Measurements from ENCODE around the gene CACNG3. TPM values are rescaled to one million over a fixed set of nuclear protein-coding genes. Genes with fewer than 3 reads are reported as not detected.

Gene CACNG3
- total and polyA plus RNA-seq, 10 donors, result not detected

DNA sequence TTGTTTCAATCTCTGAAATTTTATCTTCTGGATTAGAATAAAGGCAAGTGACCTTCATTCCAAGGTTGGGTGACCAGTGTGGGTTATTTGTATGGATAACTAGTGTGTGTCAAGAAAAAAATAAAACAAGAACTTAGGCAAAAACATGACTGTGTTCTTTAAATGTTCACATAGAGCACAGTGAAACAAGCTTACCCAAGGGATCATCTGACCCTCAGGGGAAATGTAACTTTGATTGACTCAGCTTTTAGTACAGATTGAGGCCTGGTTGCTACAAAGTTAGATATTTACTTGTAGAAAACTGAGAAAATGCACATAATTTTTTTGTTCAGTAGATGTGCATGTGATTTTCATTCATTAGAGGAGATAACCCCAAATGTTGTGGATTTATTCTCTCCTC, 6.7 kb downstream of the CACNG3 start:
- intact Hi-C loops (cut with DNase I; ENCODE audit: low total_unique reads), result no loop called here
- Histone ChIP-seq H3K27me3 (replicated peaks in 1 of 7) (peaks cover 0 to 61% (median 7%) of the 10 kb centered on the region in 7 donors), H3K9me3 (peaks cover 0 to 8% (median 0%) of the 10 kb centered on the region in 8 donors), H3K4me3 (no peak overlapping the region), H3K27ac (no peak overlapping the region), H3K4me1 (no peaks in the 10 kb centered on the region), H3K36me3 (no peaks in the 10 kb centered on the region)
- TF ChIP-seq POLR2AphosphoS5 (IDR thresholded peaks at IDR 0.05) (no peak), POLR2A (IDR thresholded peaks at IDR 0.05) (no peak)
- TF ChIP-seq, protein P1, sequence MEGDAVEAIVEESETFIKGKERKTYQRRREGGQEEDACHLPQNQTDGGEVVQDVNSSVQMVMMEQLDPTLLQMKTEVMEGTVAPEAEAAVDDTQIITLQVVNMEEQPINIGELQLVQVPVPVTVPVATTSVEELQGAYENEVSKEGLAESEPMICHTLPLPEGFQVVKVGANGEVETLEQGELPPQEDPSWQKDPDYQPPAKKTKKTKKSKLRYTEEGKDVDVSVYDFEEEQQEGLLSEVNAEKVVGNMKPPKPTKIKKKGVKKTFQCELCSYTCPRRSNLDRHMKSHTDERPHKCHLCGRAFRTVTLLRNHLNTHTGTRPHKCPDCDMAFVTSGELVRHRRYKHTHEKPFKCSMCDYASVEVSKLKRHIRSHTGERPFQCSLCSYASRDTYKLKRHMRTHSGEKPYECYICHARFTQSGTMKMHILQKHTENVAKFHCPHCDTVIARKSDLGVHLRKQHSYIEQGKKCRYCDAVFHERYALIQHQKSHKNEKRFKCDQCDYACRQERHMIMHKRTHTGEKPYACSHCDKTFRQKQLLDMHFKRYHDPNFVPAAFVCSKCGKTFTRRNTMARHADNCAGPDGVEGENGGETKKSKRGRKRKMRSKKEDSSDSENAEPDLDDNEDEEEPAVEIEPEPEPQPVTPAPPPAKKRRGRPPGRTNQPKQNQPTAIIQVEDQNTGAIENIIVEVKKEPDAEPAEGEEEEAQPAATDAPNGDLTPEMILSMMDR (IDR thresholded peaks at IDR 0.05 in 8 of 11, conservative IDR thresholded peaks at IDR 0.05 in 3 of 11), result no peak
- DNase-seq, result no peak

DNA sequence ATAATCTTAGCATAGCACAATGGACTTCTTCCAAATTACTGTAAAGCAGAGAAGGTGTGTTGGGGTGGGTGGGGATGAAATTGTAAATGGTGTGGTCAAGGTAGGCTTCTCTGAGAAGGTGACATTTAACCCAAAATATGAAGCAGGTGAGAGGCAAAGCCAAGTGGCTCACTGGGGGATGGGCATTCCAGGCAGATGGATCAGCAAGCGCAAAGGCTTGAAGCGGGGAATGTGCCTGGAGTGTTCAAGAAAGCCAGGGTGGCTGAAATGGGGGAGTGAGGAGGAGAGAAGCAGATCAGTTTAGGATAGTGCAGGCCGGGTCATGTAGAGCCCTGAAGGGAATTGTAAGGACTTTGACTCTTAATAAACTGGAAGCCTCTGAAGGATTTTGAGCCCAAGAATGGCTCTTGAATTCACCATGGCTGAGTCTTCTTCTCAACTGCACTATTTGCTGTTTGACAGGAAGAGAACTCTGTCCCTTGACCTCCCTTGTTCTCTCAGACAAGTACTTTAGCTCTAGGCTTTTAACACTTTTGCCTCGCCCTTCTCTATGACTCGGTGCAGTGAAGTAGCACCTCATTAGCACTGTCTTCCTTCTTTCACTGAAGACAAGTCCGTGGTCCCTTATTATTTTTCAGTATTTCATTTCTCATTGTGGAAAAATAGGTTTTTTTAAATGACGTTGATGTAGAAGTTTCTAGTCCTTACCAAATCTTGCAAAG, 14.7 kb downstream of the CACNG3 start:
- Histone ChIP-seq H3K36me3 (no peaks in the 10 kb centered on the region), H3K27ac (no peak overlapping the region), H3K4me3 (no peak overlapping the region), H3K9me3 (peaks cover 0 to 3% (median 0%) of the 10 kb centered on the region in 8 donors), H3K27me3 (replicated peaks in 1 of 7) (peaks cover 0 to 41% (median 0%) of the 10 kb centered on the region in 7 donors), H3K4me1 (no peaks in the 10 kb centered on the region)
- intact Hi-C loops (cut with DNase I; ENCODE audit: low total_unique reads), result no loop called here
- WGBS, 5 donors, result 74 to 80% (median 76%) methylated on average over 7 of the region's 7 CpGs
- TF ChIP-seq, protein P1 (IDR thresholded peaks at IDR 0.05 in 8 of 11, conservative IDR thresholded peaks at IDR 0.05 in 3 of 11), result no peak
- TF ChIP-seq POLR2AphosphoS5 (IDR thresholded peaks at IDR 0.05) (no peak), POLR2A (IDR thresholded peaks at IDR 0.05) (no peak)
- DNase-seq, result no peak

DNA sequence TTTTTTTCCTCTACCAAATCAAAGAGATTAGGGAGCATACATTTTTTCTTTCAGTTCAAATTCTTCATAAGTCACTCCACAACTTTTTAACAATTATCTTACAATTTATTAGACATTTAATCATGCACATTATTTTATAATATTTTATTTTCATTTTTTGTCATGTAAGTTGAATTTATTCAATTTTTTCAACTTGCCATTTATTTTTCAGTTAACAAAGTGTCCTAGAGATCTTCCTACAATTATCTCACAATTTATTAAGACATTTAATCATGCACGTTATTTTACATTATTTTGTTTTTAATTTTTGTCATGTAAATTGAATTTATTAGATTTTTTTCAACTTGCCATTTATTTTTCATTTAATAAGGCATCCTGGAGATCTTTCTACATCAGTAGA, 16.2 kb downstream of the CACNG3 start:
- H3K4me1 ChIP-seq, result no peaks in the 10 kb centered on the region
- DNase-seq, result no peak
- no peak overlapping the region for H3K4me3 ChIP-seq
- no peaks in the 10 kb centered on the region for H3K9me3 ChIP-seq
- intact Hi-C loops (cut with DNase I; ENCODE audit: low total_unique reads), result no loop called here
- H3K36me3 ChIP-seq, result no peaks in the 10 kb centered on the region
- H3K27me3 ChIP-seq (replicated peaks in 1 of 7), result peaks cover 0 to 43% (median 6%) of the 10 kb centered on the region in 7 donors
- 53 to 71% (median 63%) methylated on average over 1 of the region's 1 CpG for WGBS, 5 donors
- no peak overlapping the region for H3K27ac ChIP-seq
- TF ChIP-seq POLR2A (IDR thresholded peaks at IDR 0.05), result no peak
- no peak for TF ChIP-seq POLR2AphosphoS5 (IDR thresholded peaks at IDR 0.05)
- TF ChIP-seq, protein P1 (IDR thresholded peaks at IDR 0.05 in 8 of 11, conservative IDR thresholded peaks at IDR 0.05 in 3 of 11), result no peak

DNA sequence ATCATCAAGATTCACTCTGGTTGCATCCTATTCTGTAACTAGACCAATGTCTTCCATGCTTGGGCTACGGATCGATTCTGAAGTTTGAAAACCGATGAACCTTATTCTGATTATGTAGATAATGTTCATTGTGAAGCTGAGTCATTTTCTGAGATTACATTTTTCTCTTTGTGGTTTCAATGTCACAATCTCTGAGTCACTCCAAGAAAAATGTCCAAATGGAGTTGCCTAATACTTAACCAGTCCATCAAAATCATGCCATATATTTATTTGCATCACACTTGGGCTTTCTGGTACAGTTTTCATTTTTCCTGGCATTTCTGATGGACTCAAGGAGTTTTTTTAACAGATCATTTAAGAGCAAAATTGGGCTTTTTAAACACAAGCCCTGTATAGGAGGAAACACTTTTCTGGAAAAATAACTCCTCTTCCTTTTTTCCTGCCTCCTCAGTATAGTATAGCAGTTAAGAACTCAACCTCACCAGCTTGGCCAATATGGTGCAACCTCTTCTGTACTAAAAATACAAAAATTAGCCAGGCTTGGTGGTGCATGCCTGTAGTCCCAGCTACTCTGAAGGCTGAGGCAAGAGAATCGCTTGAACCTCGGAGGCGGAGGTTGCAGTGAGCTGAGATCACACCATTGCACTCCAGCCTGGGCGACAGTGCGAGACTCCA, 17.5 kb downstream of the CACNG3 start:
- Histone ChIP-seq H3K27me3 (replicated peaks in 1 of 7) (peaks cover 0 to 51% (median 6%) of the 10 kb centered on the region in 7 donors), H3K9me3 (no peaks in the 10 kb centered on the region), H3K4me3 (no peak overlapping the region), H3K4me1 (no peaks in the 10 kb centered on the region), H3K27ac (no peak overlapping the region), H3K36me3 (no peaks in the 10 kb centered on the region)
- no peak for TF ChIP-seq POLR2AphosphoS5 (IDR thresholded peaks at IDR 0.05)
- TF ChIP-seq, protein P1 (IDR thresholded peaks at IDR 0.05 in 8 of 11, conservative IDR thresholded peaks at IDR 0.05 in 3 of 11), result no peak
- TF ChIP-seq POLR2A (IDR thresholded peaks at IDR 0.05), result no peak
- intact Hi-C loops (cut with DNase I; ENCODE audit: low total_unique reads), result no loop called here
- DNase-seq, result no peak
- 86 to 96% (median 88%) methylated on average over 8 of the region's 8 CpGs for WGBS, 5 donors

All from spleen (tissue), 11 donors.